GM23338 (cell line): Measurements from ENCODE around the gene GIGYF1. TPM values are rescaled to one million over a fixed set of nuclear protein-coding genes. Genes with fewer than 3 reads are reported as not detected.

Source experiments
- ATAC-seq: fragments of 200-7000 bp; cut with Tn5 transposase; 3 replicates; pipeline ENCODE4 v1.9.1; 2020
- DNase-seq: peaks from one replicate; pipeline ENCODE4 v3.0.0-alpha.2; 2015; ENCODE audit warnings: low spot score
- H2AFZ ChIP-seq: fragments of 200-600 bp; sonication (generic); 2 replicates; pipeline ENCODE4 v1.8.0; 2016; ENCODE audit warnings: antibody characterized with exemption, mild to moderate bottlenecking, moderate library complexity
- H3F3A ChIP-seq: fragments of 200-600 bp; sonication (generic); replicated peaks from 2 replicates; pipeline ENCODE4 v1.8.0; 2017; ENCODE audit warnings: antibody characterized with exemption, mixed run types, low read depth
- H3K27ac ChIP-seq: fragments of 200-600 bp; sonication (generic); 2 replicates; pipeline ENCODE4 v1.6.1; 2016; ENCODE audit warnings: low read depth
- H3K27me3 ChIP-seq: fragments of 200-600 bp; sonication (generic); 2 replicates; pipeline ENCODE4 v1.8.0; 2016; ENCODE audit warnings: mild to moderate bottlenecking, mixed run types, moderate library complexity; ENCODE audit not compliant: insufficient read depth
- H3K36me3 ChIP-seq: fragments of 200-600 bp; sonication (generic); 2 replicates; pipeline ENCODE4 v1.8.0; 2016; ENCODE audit warnings: mild to moderate bottlenecking; ENCODE audit not compliant: insufficient read depth
- H3K4me1 ChIP-seq: fragments of 200-600 bp; sonication (generic); 2 replicates; pipeline ENCODE4 v1.8.0; 2016; ENCODE audit warnings: mild to moderate bottlenecking, moderate library complexity; ENCODE audit not compliant: insufficient read depth
- H3K4me2 ChIP-seq: fragments of 200-600 bp; sonication (generic); 2 replicates; pipeline ENCODE4 v1.7.1; 2017; ENCODE audit warnings: mixed run types
- H3K4me3 ChIP-seq: fragments of 200-600 bp; sonication (generic); 2 replicates; pipeline ENCODE4 v1.6.1; 2016; ENCODE audit warnings: mixed run types
- H3K79me2 ChIP-seq: fragments of 200-600 bp; sonication (generic); replicated peaks from 2 replicates; pipeline ENCODE4 v1.8.0; 2017; ENCODE audit warnings: mild to moderate bottlenecking; ENCODE audit not compliant: insufficient read depth
- H3K9me2 ChIP-seq: fragments of 200-600 bp; sonication (generic); 2 replicates; pipeline ENCODE4 v1.8.0; 2017; ENCODE audit not compliant: insufficient read depth
- H4K20me1 ChIP-seq: fragments of 200-600 bp; sonication (generic); replicated peaks from 2 replicates; pipeline ENCODE4 v1.8.0; 2017; ENCODE audit warnings: mild to moderate bottlenecking; ENCODE audit not compliant: insufficient read depth
- H3K27ac Mint-ChIP-seq: 2 replicates; pipeline ENCODE4 v1.8.0; 2020; ENCODE audit warnings: inconsistent platforms, mild to moderate bottlenecking, moderate library complexity, mixed read lengths
- H3K27me3 Mint-ChIP-seq: 3 replicates; pipeline ENCODE4 v1.8.0; 2022; ENCODE audit warnings: low read depth, mild to moderate bottlenecking, moderate library complexity, mixed read lengths, inconsistent platforms; ENCODE audit not compliant: insufficient read depth, poor library complexity
- H3K36me3 Mint-ChIP-seq: 3 replicates; pipeline ENCODE4 v1.8.0; 2021; ENCODE audit warnings: low read depth, mild to moderate bottlenecking, inconsistent platforms, moderate library complexity, mixed read lengths
- H3K4me1 Mint-ChIP-seq: 3 replicates; pipeline ENCODE4 v1.8.0; 2020; ENCODE audit warnings: mild to moderate bottlenecking, inconsistent platforms, mixed read lengths
- H3K4me3 Mint-ChIP-seq: 3 replicates; pipeline ENCODE4 v1.8.0; 2021; ENCODE audit warnings: moderate library complexity, mild to moderate bottlenecking, inconsistent platforms, mixed read lengths
- H3K9me3 Mint-ChIP-seq: 3 replicates; pipeline ENCODE4 v1.8.0; 2020; ENCODE audit warnings: moderate library complexity, mild to moderate bottlenecking, inconsistent platforms, mixed read lengths
- STAT1 ChIP-seq: IDR thresholded peaks from one replicate; pipeline ENCODE4 v1.6.1; 2016; ENCODE audit warnings: antibody characterized with exemption; ENCODE audit not compliant: unreplicated experiment
- ZNF462 ChIP-seq: fragments of 250-450 bp; sonication (Bioruptor Pico); IDR thresholded peaks from 2 replicates; pipeline ENCODE4 v1.5.0; 2020; ENCODE audit warnings: mild to moderate bottlenecking, moderate library complexity
- polyA plus RNA-seq: library from polyadenylated mRNA; unstranded; fragments of >200 nt; fragmentation: Nextera tagmentation; extraction: Ambion mirVana; gene quantifications from 2 replicates; pipeline ENCODE4 v1.2.1, GENCODE V29; 2016
- total RNA-seq: library from RNA; depleted of rRNA; stranded (reverse); fragments of >200 nt; shearing (Covaris generic); gene quantifications from 2 replicates; pipeline ENCODE4 v1.2.3, GENCODE V29; 2014
- TF ChIP-seq, protein P1 (sequence below): IDR thresholded peaks from 2 replicates; pipeline ENCODE4 v1.6.1; 2016; ENCODE audit warnings: antibody characterized with exemption

Gene GIGYF1
- total and polyA plus RNA-seq, 2 experiments from 2014 or later, result 40.4 to 69.8 TPM

GRCh38 chr7:100685049-100685605 is 8.9 kb downstream of the GIGYF1 start (continued):
- TF ChIP-seq ZNF462 (CRISPR knock-in tag), result no peak
- TF ChIP-seq, protein P1, sequence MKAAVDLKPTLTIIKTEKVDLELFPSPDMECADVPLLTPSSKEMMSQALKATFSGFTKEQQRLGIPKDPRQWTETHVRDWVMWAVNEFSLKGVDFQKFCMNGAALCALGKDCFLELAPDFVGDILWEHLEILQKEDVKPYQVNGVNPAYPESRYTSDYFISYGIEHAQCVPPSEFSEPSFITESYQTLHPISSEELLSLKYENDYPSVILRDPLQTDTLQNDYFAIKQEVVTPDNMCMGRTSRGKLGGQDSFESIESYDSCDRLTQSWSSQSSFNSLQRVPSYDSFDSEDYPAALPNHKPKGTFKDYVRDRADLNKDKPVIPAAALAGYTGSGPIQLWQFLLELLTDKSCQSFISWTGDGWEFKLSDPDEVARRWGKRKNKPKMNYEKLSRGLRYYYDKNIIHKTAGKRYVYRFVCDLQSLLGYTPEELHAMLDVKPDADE, result no peak

DNA sequence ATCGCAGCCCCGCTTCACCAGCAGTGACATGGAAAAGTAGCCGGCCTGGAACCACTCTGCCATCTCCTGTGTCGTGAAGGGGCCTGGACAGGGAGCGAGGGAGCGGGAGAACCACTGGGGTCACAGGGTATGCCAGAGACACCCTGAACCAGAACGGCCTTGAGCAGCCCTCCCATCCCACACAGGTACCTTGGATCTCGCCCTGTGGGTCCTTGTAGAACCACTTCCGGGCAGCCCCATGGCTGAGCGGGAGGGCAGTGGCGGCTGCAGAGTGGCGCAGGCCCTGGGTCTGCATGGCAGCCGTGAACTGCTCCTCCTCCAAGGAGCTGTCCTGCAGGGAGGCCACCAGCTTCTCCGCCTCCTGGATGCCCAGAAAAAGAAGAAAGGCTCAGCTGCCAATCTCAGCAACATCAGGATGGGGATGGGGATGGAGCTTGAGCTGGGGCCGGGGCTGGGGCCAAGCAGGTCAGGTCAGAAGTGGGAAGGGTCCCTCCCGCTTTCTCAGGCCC is 9.5 kb downstream of the GIGYF1 start:
- H3K4me1 ChIP-seq, result peaks cover 7% of the 10 kb centered on the region; the same call in 1 of the 2 replicates
- TF ChIP-seq STAT1, result no peak
- no peaks in the 10 kb centered on the region for H3K9me3 Mint-ChIP-seq
- no peak overlapping the region for H3K4me2 ChIP-seq
- peaks cover 13% of the 10 kb centered on the region for H4K20me1 ChIP-seq
- H3K79me2 ChIP-seq, result peaks cover 19% of the 10 kb centered on the region
- H2AFZ ChIP-seq, result no peak overlapping the region
- no peak overlapping the region for H3K4me3 Mint-ChIP-seq
- H3K9me2 ChIP-seq, result no peaks in the 10 kb centered on the region
- H3K27me3 Mint-ChIP-seq, result peaks cover 17% of the 10 kb centered on the region
- H3K4me1 Mint-ChIP-seq, result peaks cover 14% of the 10 kb centered on the region
- H3K4me3 ChIP-seq, result no peak overlapping the region
- peaks cover 74% of the 10 kb centered on the region for H3K36me3 Mint-ChIP-seq
- H3K27ac Mint-ChIP-seq, result no peak overlapping the region
- H3K27ac ChIP-seq, result no peak overlapping the region
- peaks cover 30% of the 10 kb centered on the region; the same call in 1 of the 2 replicates for H3F3A ChIP-seq
- no peak for ATAC-seq
- H3K27me3 ChIP-seq, result no peaks in the 10 kb centered on the region
- DNase-seq, result no peak
- H3K36me3 ChIP-seq, result peaks cover 4% of the 10 kb centered on the region; the same call in 1 of the 2 replicates
